NCI-H526 treated with DMSO at 0.1 percent for 48 hours (cell line): ENCODE data around the gene GPRIN1.

ENCODE experiments used
- DNase-seq: peaks from one replicate; lab custom pipeline; 2025; lab: John Stamatoyannopoulos, UW

GPRIN1 gene

GRCh38 chr5:176609724-176610434 lies at the start of gene GPRIN1:
TSS of gene GPRIN1 (minus strand) at chr5:176610156. CDS start at chr5:176599834, 10,322 bp downstream.
- peak; percentile 14 for DNase-seq

GRCh38 chr5:176659512-176659839 lies 49.5 kb upstream of the GPRIN1 start:
- DNase-seq = no peak

GRCh38 chr5:176658817-176659511 lies 49.0 kb upstream of the GPRIN1 start:
- DNase-seq = no peak

GRCh38 chr5:176658007-176658599 lies 48.1 kb upstream of the GPRIN1 start:
- no peak for DNase-seq

- no peak for DNase-seq
These were observed 46.6 kb upstream of the GPRIN1 start for GRCh38 chr5:176656467-176656990.

- DNase-seq = no peak
These were observed 44.9 kb upstream of the GPRIN1 start for GRCh38 chr5:176654856-176655255.

GRCh38 chr5:176653401-176654385 lies 43.7 kb upstream of the GPRIN1 start:
- peak; percentile 81 for DNase-seq

GRCh38 chr5:176652136-176652535 lies 42.2 kb upstream of the GPRIN1 start:
- no peak for DNase-seq

GRCh38 chr5:176651472-176651980 lies 41.6 kb upstream of the GPRIN1 start:
- no peak for DNase-seq

- no peak for DNase-seq
These were observed 40.5 kb upstream of the GPRIN1 start for GRCh38 chr5:176650354-176650884.

GRCh38 chr5:176648474-176649194 lies 38.7 kb upstream of the GPRIN1 start:
- no peak for DNase-seq

GRCh38 chr5:176647843-176648473 lies 38.0 kb upstream of the GPRIN1 start:
- no peak for DNase-seq

- peak; percentile 91 for DNase-seq
These were observed 37.3 kb upstream of the GPRIN1 start, which contains the start of gene TSPAN17 for GRCh38 chr5:176647030-176647842. TSS of gene TSPAN17 (plus strand) at chr5:176647484. CDS start at chr5:176647616, 132 bp downstream.

- DNase-seq = no peak
These were observed 36.7 kb upstream of the GPRIN1 start for GRCh38 chr5:176646707-176647029.

- no peak for DNase-seq
These were observed 36.2 kb upstream of the GPRIN1 start for GRCh38 chr5:176646049-176646706.

GRCh38 chr5:176644878-176645670 lies 35.1 kb upstream of the GPRIN1 start:
- no peak for DNase-seq

GRCh38 chr5:176644294-176644693 lies 34.3 kb upstream of the GPRIN1 start:
- DNase-seq = no peak
